CD4-positive, CD25-positive, alpha-beta regulatory T cell (primary cell): ENCODE results near the gene UBE3A. TPM values are rescaled to one million over a fixed set of nuclear protein-coding genes. Genes with fewer than 3 reads are reported as not detected.

ENCODE experiments used
- ATAC-seq, 2 donors: fragments of 150-1000 bp; cut with Tn5 transposase; one replicate each; pipeline ENCODE4 v1.10.0; 2021; ENCODE audit warnings: low read depth in 2 of 2, moderate number of reproducible peaks in 2 of 2, moderate library complexity in 1 of 2
- DNase-seq, 3 donors: peaks; one replicate each; pipeline versions ENCODE4 v3.0.0 to v3.0.0-alpha.2; 2012 to 2022; ENCODE audit warnings: mixed read lengths in 1 of 3
- H3K27ac ChIP-seq: one replicate; pipeline ENCODE4 v1.7.0; 2013; ENCODE audit warnings: mild to moderate bottlenecking, low read length; ENCODE audit not compliant: insufficient read depth, poor library complexity, severe bottlenecking
- H3K27me3 ChIP-seq: one replicate; pipeline ENCODE4 v1.7.0; 2013; ENCODE audit warnings: low read length; ENCODE audit not compliant: control insufficient read depth, insufficient read depth
- H3K36me3 ChIP-seq: one replicate; pipeline ENCODE4 v1.7.0; 2013; ENCODE audit warnings: mild to moderate bottlenecking, low read length, moderate library complexity; ENCODE audit not compliant: control insufficient read depth, insufficient read depth
- H3K4me1 ChIP-seq: 2 replicates; pipeline ENCODE4 v1.7.0; 2013; ENCODE audit warnings: mild to moderate bottlenecking, low read length; ENCODE audit not compliant: insufficient read depth, control insufficient read depth, poor library complexity, severe bottlenecking
- H3K4me3 ChIP-seq: one replicate; pipeline ENCODE4 v1.7.0; 2013; ENCODE audit warnings: low read depth, mild to moderate bottlenecking, low read length, moderate library complexity
- H3K9me3 ChIP-seq, 2 experiments: 1 replicate in 1 of 2; 2 replicates in 1 of 2; pipeline ENCODE4 v1.7.0; 2013; ENCODE audit warnings: low read length in 2 of 2, mild to moderate bottlenecking in 1 of 2, moderate library complexity in 1 of 2; ENCODE audit not compliant: control insufficient read depth in 2 of 2
- H3K27ac Mint-ChIP-seq, 3 donors: one replicate each; pipeline ENCODE4 v1.8.0; 2020 to 2022; ENCODE audit warnings: mild to moderate bottlenecking in 3 of 3, mixed read lengths in 3 of 3, moderate library complexity in 2 of 3
- H3K27me3 Mint-ChIP-seq: one replicate; pipeline ENCODE4 v1.8.0; 2022; ENCODE audit warnings: mild to moderate bottlenecking, mixed read lengths
- H3K36me3 Mint-ChIP-seq: one replicate; pipeline ENCODE4 v1.8.0; 2020; ENCODE audit warnings: mixed read lengths
- H3K4me1 Mint-ChIP-seq, 4 donors: one replicate each; pipeline ENCODE4 v1.8.0; 2020 to 2022; ENCODE audit warnings: mixed read lengths in 4 of 4, mild to moderate bottlenecking in 1 of 4
- H3K4me3 Mint-ChIP-seq, 4 donors: one replicate each; pipeline ENCODE4 v1.8.0; 2020 to 2022; ENCODE audit warnings: mild to moderate bottlenecking in 4 of 4, mixed read lengths in 4 of 4, moderate library complexity in 3 of 4
- H3K9me3 Mint-ChIP-seq, 7 donors: one replicate each; pipeline ENCODE4 v1.8.0; 2020 to 2022; ENCODE audit warnings: mixed read lengths in 7 of 7, mild to moderate bottlenecking in 3 of 7, moderate library complexity in 2 of 7
- polyA plus RNA-seq, 4 donors: library from polyadenylated mRNA; unstranded; fragments of 300-500 nt; fragmentation: Illumina TruSeq; gene quantifications; one replicate each; pipeline ENCODE4 v1.2.3, GENCODE V29; 2021
- total RNA-seq: library from RNA; stranded (reverse); gene quantifications from one replicate; pipeline ENCODE4 v1.2.3, GENCODE V29; 2022

The UBE3A gene
- total and polyA plus RNA-seq, 5 donors from 2014 or later = 88.6 to 109 (median 105) TPM

DNA sequence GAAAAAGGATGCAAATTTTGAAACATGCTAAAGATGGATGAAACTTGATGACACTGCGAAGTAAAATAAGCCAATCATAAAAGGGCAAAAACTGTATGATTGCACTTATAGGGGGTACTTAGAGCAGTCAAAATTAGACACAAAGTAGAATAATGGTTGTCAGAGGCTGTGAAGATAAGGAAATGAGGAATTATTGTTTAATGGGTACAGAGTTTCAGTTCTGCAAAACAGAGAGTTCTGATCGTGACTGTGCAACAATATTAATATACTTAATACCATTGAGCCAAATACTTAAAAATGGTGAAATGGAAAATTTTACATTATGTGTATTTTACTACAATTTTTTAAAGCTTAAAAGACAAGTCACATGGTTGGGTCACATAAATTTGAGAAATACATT, 35.1 kb downstream of the UBE3A start:
- no peak for DNase-seq
- Mint-ChIP-seq H3K9me3 (peaks cover 0 to 18% (median 10%) of the 10 kb centered on the region in 7 donors), H3K36me3 (peaks cover 66% of the 10 kb centered on the region), H3K4me3 (no peak overlapping the region), H3K27me3 (no peaks in the 10 kb centered on the region), H3K4me1 (peaks cover 10 to 36% (median 25%) of the 10 kb centered on the region in 4 donors), H3K27ac (no peak overlapping the region)
- Histone ChIP-seq H3K27ac (no peak overlapping the region), H3K9me3 (peaks cover 0 to 8% of the 10 kb centered on the region in 2 experiments), H3K4me3 (no peak overlapping the region), H3K4me1 (no peaks in the 10 kb centered on the region), H3K36me3 (peaks cover 45% of the 10 kb centered on the region), H3K27me3 (no peaks in the 10 kb centered on the region)
- no peak for ATAC-seq

- no peak overlapping the region for H3K27ac Mint-ChIP-seq
- H3K9me3 Mint-ChIP-seq = peaks cover 0 to 18% (median 11%) of the 10 kb centered on the region in 7 donors
Measured at GRCh38 chr15:25402342-25402741, 36.5 kb downstream of the UBE3A start.

DNA sequence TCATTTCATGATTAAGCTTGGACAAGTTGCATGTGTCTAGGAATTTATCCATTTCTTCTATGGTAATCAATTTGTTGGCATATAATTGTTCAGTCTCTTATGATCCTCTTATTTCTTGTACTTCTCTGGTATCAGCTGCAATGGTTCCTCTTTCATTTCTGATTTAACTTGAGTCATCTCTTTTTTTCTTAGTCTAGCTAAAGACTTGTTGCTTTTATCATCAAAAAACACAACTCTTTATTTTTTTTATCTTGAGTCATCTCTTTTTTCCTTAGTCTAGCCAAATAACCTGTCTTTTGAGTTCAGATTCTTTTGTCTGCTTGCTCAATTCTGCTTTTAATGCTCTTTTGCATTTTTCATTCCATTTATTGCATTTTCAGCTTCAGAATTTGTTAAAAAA, 37.3 kb downstream of the UBE3A start:
- DNase-seq = no peak
- Mint-ChIP-seq H3K36me3 (peaks cover 71% of the 10 kb centered on the region), H3K27ac (no peak overlapping the region), H3K27me3 (no peaks in the 10 kb centered on the region), H3K4me1 (peaks cover 17 to 40% (median 22%) of the 10 kb centered on the region in 4 donors), H3K4me3 (no peak overlapping the region), H3K9me3 (peaks cover 0 to 18% (median 11%) of the 10 kb centered on the region in 7 donors)
- Histone ChIP-seq H3K4me3 (no peak overlapping the region), H3K27ac (no peak overlapping the region), H3K4me1 (no peaks in the 10 kb centered on the region), H3K27me3 (no peaks in the 10 kb centered on the region), H3K9me3 (peaks cover 0 to 8% of the 10 kb centered on the region in 2 experiments), H3K36me3 (peaks cover 39% of the 10 kb centered on the region)
- no peak for ATAC-seq

More at GRCh38 chr15:25402342-25402741, 36.5 kb downstream of the UBE3A start:
- Mint-ChIP-seq H3K4me1 (peaks cover 15 to 42% (median 27%) of the 10 kb centered on the region in 4 donors), H3K27me3 (no peaks in the 10 kb centered on the region), H3K36me3 (peaks cover 75% of the 10 kb centered on the region), H3K4me3 (no peak overlapping the region)
- ATAC-seq (no peak), DNase-seq (no peak)
- H3K4me3 ChIP-seq = no peak overlapping the region
- no peaks in the 10 kb centered on the region for H3K4me1 ChIP-seq
- H3K9me3 ChIP-seq = peaks cover 0 to 8% of the 10 kb centered on the region in 2 experiments
- H3K36me3 ChIP-seq = peaks cover 39% of the 10 kb centered on the region
- H3K27me3 ChIP-seq = no peaks in the 10 kb centered on the region
- no peak overlapping the region for H3K27ac ChIP-seq

- Histone ChIP-seq H3K4me3 (no peak overlapping the region), H3K9me3 (no peaks in the 10 kb centered on the region), H3K27me3 (no peaks in the 10 kb centered on the region), H3K36me3 (peaks cover 19% of the 10 kb centered on the region), H3K4me1 (no peaks in the 10 kb centered on the region), H3K27ac (no peak overlapping the region)
- no peak overlapping the region for H3K27ac Mint-ChIP-seq
- H3K27me3 Mint-ChIP-seq = no peaks in the 10 kb centered on the region
- ATAC-seq (no peak), DNase-seq (no peak)
- peaks cover 0 to 8% (median 4%) of the 10 kb centered on the region in 7 donors for H3K9me3 Mint-ChIP-seq
- H3K4me3 Mint-ChIP-seq = no peak overlapping the region
- H3K4me1 Mint-ChIP-seq = peaks cover 13 to 38% (median 30%) of the 10 kb centered on the region in 4 donors
- peaks cover 40% of the 10 kb centered on the region for H3K36me3 Mint-ChIP-seq
Measured at GRCh38 chr15:25397100-25397499, 41.7 kb downstream of the UBE3A start.

DNA sequence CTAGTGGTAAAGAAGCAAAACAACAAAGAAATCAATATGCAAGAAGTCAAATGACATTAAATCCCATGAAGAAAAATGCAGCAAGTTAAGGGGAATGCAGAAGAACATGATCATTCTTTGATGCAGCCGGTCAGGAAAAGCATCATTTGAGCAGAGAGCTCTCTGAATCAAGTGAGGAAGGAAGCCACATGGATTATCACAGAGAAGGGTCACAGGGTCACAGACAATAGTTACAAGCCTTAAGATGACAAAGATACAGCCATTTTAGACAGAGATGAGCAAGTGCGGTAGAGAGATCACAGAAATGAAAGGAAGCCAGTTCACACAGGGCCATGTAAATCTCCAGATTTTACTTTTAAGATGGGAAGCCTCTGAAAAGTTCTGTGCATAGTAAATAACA, 43.9 kb downstream of the UBE3A start:
- no peak overlapping the region for H3K4me3 Mint-ChIP-seq
- Histone ChIP-seq H3K27me3 (no peaks in the 10 kb centered on the region), H3K27ac (no peak overlapping the region), H3K4me1 (no peaks in the 10 kb centered on the region), H3K4me3 (no peak overlapping the region), H3K9me3 (no peaks in the 10 kb centered on the region), H3K36me3 (peaks cover 27% of the 10 kb centered on the region)
- DNase-seq (no peak), ATAC-seq (no peak)
- H3K36me3 Mint-ChIP-seq = peaks cover 30% of the 10 kb centered on the region
- peaks cover 0 to 8% (median 0%) of the 10 kb centered on the region in 7 donors for H3K9me3 Mint-ChIP-seq
- H3K4me1 Mint-ChIP-seq = peaks cover 19 to 37% (median 28%) of the 10 kb centered on the region in 4 donors
- H3K27me3 Mint-ChIP-seq = no peaks in the 10 kb centered on the region
- H3K27ac Mint-ChIP-seq = peak overlapping the region in 1 of 3 donors; percentile 11

- Mint-ChIP-seq H3K27me3 (no peaks in the 10 kb centered on the region), H3K27ac (no peak overlapping the region), H3K36me3 (peaks cover 34% of the 10 kb centered on the region), H3K9me3 (peaks cover 0 to 8% (median 4%) of the 10 kb centered on the region in 7 donors), H3K4me3 (no peak overlapping the region), H3K4me1 (peaks cover 26 to 51% (median 37%) of the 10 kb centered on the region in 4 donors)
- no peaks in the 10 kb centered on the region for H3K9me3 ChIP-seq
- H3K27me3 ChIP-seq = no peaks in the 10 kb centered on the region
- no peak overlapping the region for H3K27ac ChIP-seq
- H3K36me3 ChIP-seq = peaks cover 35% of the 10 kb centered on the region
- ATAC-seq (no peak), DNase-seq (no peak)
- H3K4me3 ChIP-seq = no peak overlapping the region
- H3K4me1 ChIP-seq = no peaks in the 10 kb centered on the region
Measured at GRCh38 chr15:25392806-25393205, 46.0 kb downstream of the UBE3A start.

- DNase-seq (no peak), ATAC-seq (no peak)
- Mint-ChIP-seq H3K36me3 (peaks cover 35% of the 10 kb centered on the region), H3K9me3 (peaks cover 0 to 8% (median 4%) of the 10 kb centered on the region in 7 donors), H3K4me3 (no peak overlapping the region), H3K27ac (no peak overlapping the region), H3K4me1 (peaks cover 22 to 44% (median 34%) of the 10 kb centered on the region in 4 donors), H3K27me3 (no peaks in the 10 kb centered on the region)
- peaks cover 37% of the 10 kb centered on the region for H3K36me3 ChIP-seq
- no peak overlapping the region for H3K4me3 ChIP-seq
- no peaks in the 10 kb centered on the region for H3K4me1 ChIP-seq
- no peaks in the 10 kb centered on the region for H3K27me3 ChIP-seq
- H3K27ac ChIP-seq = no peak overlapping the region
- H3K9me3 ChIP-seq = no peaks in the 10 kb centered on the region
Measured at GRCh38 chr15:25391971-25392721, 46.7 kb downstream of the UBE3A start.

DNA sequence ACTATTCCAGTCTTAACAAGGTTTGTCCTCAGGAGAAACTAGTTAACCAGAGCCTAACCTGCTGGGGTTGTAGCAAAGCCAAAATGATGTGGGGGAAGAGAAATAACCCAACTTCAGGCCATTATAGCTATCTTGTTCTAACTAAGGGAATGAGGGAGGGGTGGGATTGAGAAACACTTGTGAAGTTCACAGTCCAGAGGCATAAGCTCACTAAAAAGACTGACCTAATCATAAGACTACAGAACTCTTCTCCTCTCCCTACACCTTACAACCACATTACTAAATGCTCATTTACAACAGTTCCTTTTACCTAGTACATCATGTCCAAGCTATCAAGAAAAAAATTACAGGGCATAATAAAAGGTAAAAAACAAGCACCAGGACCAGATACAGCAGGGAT, 52.8 kb downstream of the UBE3A start:
- H3K27ac Mint-ChIP-seq = no peak overlapping the region
- peaks cover 76% of the 10 kb centered on the region for H3K36me3 Mint-ChIP-seq
- H3K4me1 Mint-ChIP-seq = peaks cover 28 to 55% (median 39%) of the 10 kb centered on the region in 4 donors

More for the DNA sequence above, 52.8 kb downstream of the UBE3A start:
- Histone ChIP-seq H3K27ac (no peak overlapping the region), H3K4me1 (no peaks in the 10 kb centered on the region), H3K27me3 (no peaks in the 10 kb centered on the region), H3K4me3 (no peak overlapping the region), H3K9me3 (peaks cover 11 to 21% of the 10 kb centered on the region in 2 experiments), H3K36me3 (peaks cover 39% of the 10 kb centered on the region)
- no peak overlapping the region for H3K4me3 Mint-ChIP-seq
- ATAC-seq = no peak
- H3K27me3 Mint-ChIP-seq = no peaks in the 10 kb centered on the region
- H3K9me3 Mint-ChIP-seq = peaks cover 6 to 19% (median 12%) of the 10 kb centered on the region in 7 donors
- DNase-seq = no peak
